Measurements from ENCODE around the gene VSIG4.

The VSIG4 gene

DNA sequence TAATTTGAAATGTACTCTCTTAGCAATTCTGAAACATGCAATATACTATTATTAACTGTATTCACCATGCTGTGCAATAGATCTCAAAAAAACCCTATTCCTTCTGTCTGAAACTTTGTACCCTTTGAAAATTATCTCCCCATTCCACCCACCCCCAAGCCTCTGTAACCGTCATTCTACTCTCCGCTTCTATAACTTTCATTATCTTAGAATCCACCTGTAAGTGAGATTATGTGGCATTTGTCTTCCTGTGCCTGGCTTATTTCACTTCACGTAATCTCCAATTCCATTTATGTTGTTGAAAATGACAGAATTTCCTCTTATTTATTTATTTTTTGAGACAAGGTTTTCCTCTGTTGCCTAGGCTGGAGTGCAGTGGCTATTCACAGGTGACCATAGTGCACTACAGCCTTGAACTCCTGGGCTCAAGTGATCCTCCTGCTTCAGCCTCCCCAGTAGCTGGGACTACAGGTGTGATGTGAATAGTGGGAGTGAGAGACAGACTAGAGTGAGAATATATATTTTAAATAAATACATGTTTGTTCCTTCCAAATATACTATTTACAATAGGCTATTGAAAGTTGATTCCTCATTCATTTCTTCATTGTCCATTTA is 30.5 kb downstream of the VSIG4 start:
- no peak for DNase-seq (ENCODE audit: low read depth in 4 of 4, low spot score in 1 of 4)

DNA sequence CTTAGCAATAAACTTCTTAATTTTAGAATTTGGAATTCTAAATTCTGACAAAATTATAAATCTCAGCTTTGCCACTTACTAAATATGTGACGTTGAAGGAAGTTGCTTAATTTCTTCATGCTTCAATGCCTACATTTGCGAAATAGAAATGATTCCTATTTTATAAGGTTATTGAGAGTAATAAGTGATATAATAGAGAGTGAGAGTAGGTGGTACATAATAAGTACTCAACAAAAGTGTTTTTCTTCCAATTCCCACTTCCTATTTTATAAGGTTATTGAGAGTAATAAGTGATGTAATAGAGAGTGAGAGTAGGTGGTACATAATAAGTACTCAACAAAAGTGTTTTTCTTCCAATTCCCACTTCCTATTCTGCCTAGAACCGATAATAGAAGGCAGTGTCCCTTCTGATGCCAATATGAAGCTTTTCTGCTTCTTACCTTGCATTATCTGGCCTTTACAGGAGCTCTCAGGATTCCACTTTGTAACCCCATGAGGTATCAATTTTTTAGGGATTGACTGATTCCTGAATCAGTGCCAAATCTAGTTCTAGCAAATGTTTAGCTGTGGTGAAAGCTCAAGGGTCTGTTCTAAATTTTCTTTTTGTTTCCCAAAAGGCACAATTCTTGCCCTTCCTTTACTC is 31.4 kb downstream of the VSIG4 start:
- DNase-seq (ENCODE audit: low read depth in 4 of 4, low spot score in 1 of 4): no peak

DNA sequence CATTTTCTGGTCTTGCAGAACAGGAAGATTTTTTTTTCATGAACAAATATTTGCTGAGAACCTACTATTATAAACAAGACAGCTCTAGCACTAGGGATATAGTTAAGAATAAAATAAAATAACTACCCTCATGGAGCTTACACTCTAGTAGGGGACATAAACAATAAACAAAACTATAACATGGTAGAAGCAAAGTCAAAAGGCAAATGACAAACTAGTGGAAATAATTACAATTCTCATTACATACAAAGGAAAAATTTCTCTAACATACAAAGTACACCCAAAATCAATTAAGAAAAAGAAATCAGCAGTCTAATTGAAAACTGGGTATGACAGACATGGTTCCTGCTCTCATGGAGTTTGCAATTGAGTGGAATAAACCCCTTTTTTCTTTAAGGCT is 32.0 kb downstream of the VSIG4 start:
- no peak for DNase-seq (ENCODE audit: low read depth in 4 of 4, low spot score in 1 of 4)

- DNase-seq (ENCODE audit: low read depth in 4 of 4, low spot score in 1 of 4): no peak
Observed at GRCh38 chrX:66005830-66006449, 33.9 kb downstream of the VSIG4 start.

- no peak for DNase-seq (ENCODE audit: low read depth in 4 of 4, low spot score in 1 of 4)
Observed at GRCh38 chrX:66004928-66005829, 34.7 kb downstream of the VSIG4 start.

GRCh38 chrX:66002824-66003680 is 36.8 kb downstream of the VSIG4 start:
- DNase-seq (ENCODE audit: low read depth in 4 of 4, low spot score in 1 of 4): no peak

DNA sequence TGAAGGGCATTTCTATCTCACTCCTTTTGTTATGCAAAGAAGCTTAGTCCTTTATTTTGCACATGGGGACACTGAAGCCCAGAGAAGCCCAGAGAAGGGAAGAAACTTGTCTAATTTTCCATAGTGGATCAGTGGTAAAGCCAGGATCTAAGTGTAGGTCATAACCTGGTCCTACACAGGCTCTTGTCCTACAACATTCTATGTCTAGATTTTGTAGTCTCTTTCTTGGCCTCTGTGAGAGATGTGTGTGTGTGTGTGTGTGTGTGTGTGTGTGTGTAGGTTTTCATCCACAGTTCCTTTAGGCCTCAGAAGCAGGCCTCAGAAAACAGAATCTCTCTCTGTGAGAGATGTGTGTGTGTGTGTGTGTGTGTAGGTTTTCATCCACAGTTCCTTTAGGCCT is 38.3 kb downstream of the VSIG4 start:
- no peak for DNase-seq (ENCODE audit: low read depth in 4 of 4, low spot score in 1 of 4)

DNA sequence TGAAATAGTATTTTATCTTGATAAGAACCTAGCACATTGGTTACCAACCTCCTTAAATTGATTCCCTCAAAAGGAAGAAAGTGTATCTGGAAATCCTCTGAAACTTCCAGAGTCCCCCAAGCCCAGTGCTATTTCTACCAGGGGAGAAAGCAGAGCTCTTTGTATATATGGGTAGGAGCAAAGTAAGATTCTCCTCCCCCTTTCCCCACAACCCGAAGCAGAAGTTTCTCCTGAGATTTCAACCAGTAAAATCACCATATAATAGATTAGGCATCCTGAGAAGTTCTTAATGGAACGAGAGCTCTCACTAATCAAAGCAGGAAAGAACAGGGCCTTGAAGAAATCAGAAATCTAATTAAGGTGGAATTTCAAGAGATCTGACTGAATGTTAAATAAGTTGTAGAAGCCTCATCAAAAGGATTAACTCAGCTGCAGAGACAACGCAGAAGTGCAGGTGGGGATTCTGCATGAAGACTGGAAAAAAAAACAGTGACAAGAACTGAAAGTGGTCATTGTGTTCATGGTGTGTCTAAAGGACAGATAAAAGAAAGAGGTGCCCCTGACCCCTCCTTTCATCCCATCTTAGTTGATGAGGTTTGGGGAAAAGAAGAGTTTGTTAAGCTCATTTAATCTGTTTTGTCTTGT is 39.1 kb downstream of the VSIG4 start:
- DNase-seq (ENCODE audit: low read depth in 4 of 4, low spot score in 1 of 4): no peak

DNA sequence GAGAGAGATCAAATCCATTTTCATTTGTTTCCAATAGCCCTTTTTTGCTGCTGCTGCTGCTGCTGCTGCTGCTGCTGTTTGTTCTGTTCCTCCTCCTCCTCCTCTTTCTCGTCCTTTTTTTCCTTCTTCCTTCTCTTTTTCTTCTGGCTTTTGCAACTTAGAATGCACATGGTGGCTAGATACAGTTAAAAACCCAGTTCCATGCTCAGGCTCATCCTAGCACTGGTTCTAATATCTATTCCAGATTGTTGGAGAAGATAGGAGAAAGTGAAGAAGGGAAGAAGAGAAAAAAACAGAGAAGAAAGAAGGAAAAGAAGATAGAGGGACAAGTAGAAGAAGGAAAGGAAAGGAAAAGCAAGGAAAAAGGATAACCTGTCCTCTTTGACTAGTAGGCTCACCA is 39.7 kb downstream of the VSIG4 start:
- DNase-seq (ENCODE audit: low read depth in 4 of 4, low spot score in 1 of 4): no peak

GRCh38 chrX:65999563-66000148 is 40.2 kb downstream of the VSIG4 start:
- no peak for DNase-seq (ENCODE audit: low read depth in 4 of 4, low spot score in 1 of 4)

DNA sequence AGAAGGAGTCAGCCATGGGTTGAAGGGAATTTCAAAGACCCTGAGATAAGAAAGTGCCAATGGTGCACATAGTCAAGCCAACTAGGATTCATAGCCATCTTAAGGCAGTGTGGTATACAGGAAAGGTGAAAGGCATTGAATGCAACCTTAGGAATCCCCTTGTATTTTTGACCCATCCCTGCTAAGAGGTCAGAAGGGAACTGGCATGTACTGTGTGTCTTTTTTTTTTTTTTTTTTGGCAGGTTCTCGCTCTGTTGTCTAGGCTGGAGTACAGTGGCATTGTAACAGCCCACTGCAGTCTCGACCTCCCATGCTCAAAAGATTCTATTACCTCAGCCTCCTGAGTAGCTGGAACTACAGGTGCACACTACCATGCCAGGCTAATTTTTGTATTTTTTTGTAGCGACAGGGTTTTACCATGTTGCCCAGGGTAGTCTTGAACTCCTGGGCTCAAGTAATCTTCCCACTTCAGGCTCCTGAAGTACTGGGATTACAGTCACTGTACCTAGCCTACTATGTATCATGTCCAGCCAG is 40.8 kb downstream of the VSIG4 start:
- DNase-seq (ENCODE audit: low read depth in 4 of 4, low spot score in 1 of 4): no peak

DNA sequence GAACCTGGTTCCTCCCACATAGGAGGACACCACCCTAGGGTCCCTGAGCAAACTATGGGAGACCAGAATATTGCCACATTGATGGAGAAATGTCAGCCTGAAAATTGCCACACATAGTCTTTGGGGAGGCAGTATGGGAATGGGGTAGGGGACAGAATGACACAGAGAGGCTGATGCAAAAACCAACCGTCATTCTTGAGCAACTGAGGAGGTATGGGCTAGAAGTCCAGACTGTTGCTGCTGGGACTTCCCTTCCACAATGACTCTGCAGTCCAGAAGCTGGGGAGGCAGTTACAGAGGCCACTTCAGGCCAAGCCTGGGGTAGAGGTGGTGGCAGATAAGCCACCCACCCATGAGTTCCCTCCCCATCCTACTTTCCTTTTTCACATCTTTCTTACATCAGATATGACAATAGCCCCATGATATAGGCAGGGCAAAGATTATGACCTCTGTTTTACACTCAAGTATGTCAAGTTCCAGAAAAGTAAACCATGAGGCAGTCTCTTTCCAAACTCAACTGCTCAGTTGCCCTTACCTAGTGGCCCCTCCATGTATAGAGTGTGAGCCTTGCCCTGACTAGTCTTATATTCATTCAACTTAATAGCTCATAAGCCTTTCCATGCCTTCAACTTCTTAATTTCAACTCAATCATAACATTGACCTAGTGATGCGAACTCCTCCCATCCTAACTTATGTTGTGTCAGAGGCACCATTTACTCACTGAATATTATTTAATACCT is 41.7 kb downstream of the VSIG4 start:
- no peak for DNase-seq (ENCODE audit: low read depth in 4 of 4, low spot score in 1 of 4)

DNA sequence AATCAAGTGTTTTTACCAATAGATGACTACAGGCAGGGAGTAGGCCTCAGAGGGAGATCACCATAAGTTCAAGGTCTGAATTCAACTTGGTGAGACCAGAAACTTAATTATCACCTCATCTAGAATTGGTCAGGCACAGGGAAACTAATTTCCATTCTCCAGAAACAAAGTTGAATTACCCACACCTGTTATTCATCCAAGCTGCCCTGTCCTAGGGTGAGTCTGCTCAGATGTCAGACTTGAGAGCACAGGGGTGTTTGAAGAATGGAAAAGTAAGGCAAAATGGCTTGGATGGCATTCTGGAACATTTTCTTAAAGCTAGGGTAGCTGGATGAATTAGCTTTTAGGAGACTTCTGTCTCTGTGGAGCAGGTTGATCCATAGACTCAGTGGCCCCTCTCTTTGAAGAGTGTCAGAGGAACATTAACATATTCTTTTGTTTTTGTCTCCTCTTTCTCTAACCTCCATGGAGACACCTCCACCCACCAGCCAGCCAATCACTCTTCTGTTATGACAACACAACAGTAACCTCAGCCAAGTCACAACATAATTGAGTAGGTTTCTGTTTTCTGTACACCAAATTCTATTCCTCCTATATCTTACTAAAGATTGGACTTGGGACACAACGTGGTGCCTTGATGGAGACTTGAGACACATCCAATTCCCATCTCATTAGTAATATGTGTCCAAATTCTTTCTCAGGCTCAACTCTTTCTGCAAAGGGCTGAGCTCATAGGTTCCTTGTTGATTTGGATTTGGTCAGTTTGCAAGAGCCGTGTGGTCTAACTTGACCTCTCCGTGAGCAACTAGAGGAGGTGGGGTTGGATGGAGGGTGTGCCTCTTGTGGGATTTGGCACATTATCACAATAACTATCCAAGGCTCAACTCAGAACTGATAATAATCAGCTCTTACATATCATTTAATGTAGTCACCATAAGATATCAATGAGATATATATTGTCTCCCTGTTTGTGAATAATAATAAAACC is 45.1 kb downstream of the VSIG4 start:
- DNase-seq (ENCODE audit: low read depth in 4 of 4, low spot score in 1 of 4): no peak

DNA sequence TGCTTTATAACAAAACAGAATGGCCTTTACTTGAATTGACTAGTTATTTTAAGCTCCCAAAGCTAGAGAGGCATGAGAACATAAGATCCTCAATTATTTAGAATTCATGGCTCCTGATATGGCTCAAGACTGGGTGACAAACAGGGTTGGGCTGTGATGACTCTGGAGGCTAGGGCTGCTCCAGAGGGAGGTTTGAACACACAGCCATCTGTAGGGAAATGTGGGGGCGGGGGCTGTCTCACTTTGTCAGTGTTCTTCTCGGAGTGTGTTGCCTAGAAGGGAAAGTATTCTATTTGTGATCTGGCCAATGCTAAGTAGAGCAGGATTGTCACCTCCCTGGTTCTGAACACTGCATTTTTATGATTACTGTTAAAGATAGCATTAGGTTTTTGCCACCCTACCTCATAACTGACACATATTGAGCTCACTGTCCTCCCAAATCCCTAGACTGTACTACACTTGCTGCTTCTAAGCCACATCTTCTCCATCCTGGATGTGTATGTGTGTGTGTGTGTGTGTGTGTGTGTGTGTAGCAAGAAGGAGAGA is 45.9 kb downstream of the VSIG4 start:
- no peak for DNase-seq (ENCODE audit: low read depth in 4 of 4, low spot score in 1 of 4)

- DNase-seq (ENCODE audit: low read depth in 4 of 4, low spot score in 1 of 4): no peak
Observed at GRCh38 chrX:65993332-65993731, 46.5 kb downstream of the VSIG4 start.

DNA sequence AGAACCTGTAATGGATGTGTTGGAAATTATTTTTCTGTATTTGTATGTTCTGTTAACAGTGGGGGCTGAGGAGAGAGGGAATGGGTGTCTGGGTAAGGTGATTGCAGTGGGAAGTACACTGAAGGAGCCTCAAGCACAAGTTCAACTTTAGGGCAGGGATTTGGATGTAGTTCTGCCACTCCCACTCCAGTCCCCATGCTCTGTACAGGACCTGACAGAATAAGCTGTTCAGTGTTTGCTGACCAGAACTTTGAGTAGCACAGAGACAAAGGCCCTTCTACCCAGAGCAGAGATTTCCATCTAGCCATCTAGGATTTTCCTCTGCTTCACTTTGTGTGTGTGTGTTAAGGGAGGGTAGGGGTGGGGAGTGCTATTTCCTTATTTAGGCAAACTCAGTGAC is 49.2 kb downstream of the VSIG4 start:
- DNase-seq (ENCODE audit: low read depth in 4 of 4, low spot score in 1 of 4): no peak

- no peak for DNase-seq (ENCODE audit: low read depth in 4 of 4, low spot score in 1 of 4)
Observed at GRCh38 chrX:65987811-65988210, 52.1 kb downstream of the VSIG4 start.

All from stimulated activated CD4-positive, alpha-beta T cell treated with anti-CD3 and anti-CD28 coated beads, Interleukin-1b, Interleukin-23, amount 100 ng/mL, for 24 hours (primary cell).